ENCODE measurements around the gene TPGS2. TPM values are rescaled to one million over a fixed set of nuclear protein-coding genes. Genes with fewer than 3 reads are reported as not detected.
A peak's percentile ranks its signal among the peaks of the same experiment; 100 is the strongest.
"Not testable (repeated sequence)": the region's sequence is repeated elsewhere in the genome, so short reads cannot be mapped to it uniquely, and the experiment has no call there.

Gene TPGS2
- total and polyA plus RNA-seq, 11 donors: 12.5 to 67.6 (median 36.5) TPM

DNA sequence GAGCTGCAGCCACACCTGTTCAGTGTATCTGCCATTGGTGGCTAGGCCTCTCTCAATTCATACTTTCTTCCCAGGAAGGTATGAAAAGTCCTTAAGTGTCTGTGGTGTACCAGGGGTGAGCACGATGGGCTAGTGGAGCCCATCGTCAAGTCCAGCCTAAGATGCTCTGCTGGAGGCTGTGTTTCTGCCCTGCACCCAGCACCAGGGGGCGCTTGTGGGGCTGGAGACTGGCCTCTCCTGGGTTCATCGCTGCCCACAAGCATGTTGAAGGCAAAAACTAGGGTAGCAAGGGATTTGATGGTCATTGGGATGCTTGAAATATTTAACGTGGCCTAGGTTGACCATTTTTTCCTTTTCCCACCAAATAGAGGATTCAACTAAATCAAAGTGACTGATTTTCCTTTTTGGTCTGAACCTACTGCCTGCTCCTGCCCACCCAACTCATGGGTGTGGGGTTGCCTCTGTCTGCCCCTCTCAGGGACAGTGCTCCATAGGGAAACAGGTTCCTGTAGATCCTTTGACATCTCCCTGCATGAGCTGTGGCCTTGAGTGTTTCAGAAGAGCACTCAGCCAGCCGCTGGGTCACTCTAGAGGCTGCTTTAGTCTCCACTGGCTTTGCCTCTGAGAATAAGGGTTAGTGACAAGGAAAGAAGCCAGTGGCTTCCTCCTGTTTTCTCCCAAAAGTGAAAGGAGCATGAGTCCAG is 59.0 kb downstream of the TPGS2 start:
- DNase-seq: peak in 1 of 5 donors; percentile 33
- Histone ChIP-seq H3K27ac (peak overlapping the region in 1 of 12 donors; percentile 27), H3K4me1 (peaks cover 0 to 23% (median 1%) of the 10 kb centered on the region in 12 donors), H3K9me3 (no peaks in the 10 kb centered on the region), H3K4me3 (no peak overlapping the region), H3K27me3 (no peaks in the 10 kb centered on the region), H3K36me3 (peaks cover 0 to 33% (median 0%) of the 10 kb centered on the region in 9 donors)
- peak in 3 of 4 donors; percentile 24 to 33 (median 32) for ATAC-seq
- TF ChIP-seq, protein P1, sequence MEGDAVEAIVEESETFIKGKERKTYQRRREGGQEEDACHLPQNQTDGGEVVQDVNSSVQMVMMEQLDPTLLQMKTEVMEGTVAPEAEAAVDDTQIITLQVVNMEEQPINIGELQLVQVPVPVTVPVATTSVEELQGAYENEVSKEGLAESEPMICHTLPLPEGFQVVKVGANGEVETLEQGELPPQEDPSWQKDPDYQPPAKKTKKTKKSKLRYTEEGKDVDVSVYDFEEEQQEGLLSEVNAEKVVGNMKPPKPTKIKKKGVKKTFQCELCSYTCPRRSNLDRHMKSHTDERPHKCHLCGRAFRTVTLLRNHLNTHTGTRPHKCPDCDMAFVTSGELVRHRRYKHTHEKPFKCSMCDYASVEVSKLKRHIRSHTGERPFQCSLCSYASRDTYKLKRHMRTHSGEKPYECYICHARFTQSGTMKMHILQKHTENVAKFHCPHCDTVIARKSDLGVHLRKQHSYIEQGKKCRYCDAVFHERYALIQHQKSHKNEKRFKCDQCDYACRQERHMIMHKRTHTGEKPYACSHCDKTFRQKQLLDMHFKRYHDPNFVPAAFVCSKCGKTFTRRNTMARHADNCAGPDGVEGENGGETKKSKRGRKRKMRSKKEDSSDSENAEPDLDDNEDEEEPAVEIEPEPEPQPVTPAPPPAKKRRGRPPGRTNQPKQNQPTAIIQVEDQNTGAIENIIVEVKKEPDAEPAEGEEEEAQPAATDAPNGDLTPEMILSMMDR (IDR thresholded peaks at IDR 0.05): peak; percentile 23 to 49 (median 34)
- TF ChIP-seq POLR2A (IDR thresholded peaks at IDR 0.05): no peak
- intact Hi-C loops (cut with DNase I): loop anchor here in 2 of 10 donors (2.0 to 5.0 kb wide), 2 partner anchors 38 to 39 kb away; no protein-coding TSS in a partner anchor
- WGBS, 4 donors: 69 to 81% (median 74%) methylated on average over 6 of the region's 6 CpGs

DNA sequence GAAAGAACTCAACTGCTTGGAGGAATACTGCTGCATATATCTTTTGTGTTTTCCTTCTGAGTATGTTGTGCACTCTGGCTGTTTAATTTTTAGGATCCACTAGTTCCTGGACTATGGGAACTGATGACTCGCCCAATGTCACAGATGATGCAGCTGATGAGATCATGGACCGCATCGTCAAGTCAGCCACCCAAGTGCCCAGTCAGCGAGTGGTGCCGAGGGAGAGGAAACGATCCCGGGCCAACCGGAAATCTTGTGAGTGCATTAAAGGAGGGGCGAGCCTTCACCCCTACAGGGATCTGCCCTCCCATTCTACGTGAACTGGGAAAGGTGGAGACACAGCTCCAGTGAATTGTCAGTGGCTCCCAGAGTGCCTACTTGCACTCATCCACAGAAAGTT is 59.6 kb downstream of the TPGS2 start:
- intact Hi-C loops (cut with DNase I): loop anchor here in 1 of 10 donors (2.0 kb wide), 1 partner anchor 40 kb away; no protein-coding TSS in a partner anchor
- Histone ChIP-seq H3K27ac (no peak overlapping the region), H3K9me3 (no peaks in the 10 kb centered on the region), H3K4me3 (no peak overlapping the region), H3K27me3 (no peaks in the 10 kb centered on the region), H3K36me3 (peaks cover 0 to 29% (median 0%) of the 10 kb centered on the region in 9 donors), H3K4me1 (peaks cover 0 to 18% (median 1%) of the 10 kb centered on the region in 12 donors)
- DNase-seq: no peak
- 85 to 95% (median 89%) methylated on average over 10 of the region's 10 CpGs for WGBS, 4 donors
- TF ChIP-seq, protein P1 (IDR thresholded peaks at IDR 0.05): no peak
- ATAC-seq: no peak

DNA sequence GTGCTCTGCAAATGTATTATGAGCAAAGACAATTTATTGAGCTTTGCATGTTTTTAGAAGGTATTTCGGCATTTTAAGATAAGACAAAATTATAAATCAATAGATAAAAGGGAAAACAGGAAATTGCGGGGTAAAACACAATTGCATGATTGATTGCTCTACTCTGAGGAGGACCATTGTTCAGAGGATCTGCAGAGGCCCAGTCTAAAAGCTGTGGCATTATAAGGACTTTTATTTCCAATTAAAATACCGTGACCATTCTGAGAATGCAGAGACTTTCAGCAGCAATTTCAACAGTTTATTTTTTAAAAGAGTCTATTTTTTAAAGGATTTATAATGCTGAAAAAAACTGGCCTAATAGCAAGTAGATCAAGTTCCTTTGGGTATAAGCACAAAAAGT is 62.0 kb downstream of the TPGS2 start:
- no peak for ATAC-seq
- intact Hi-C loops (cut with DNase I): no loop called here

DNA sequence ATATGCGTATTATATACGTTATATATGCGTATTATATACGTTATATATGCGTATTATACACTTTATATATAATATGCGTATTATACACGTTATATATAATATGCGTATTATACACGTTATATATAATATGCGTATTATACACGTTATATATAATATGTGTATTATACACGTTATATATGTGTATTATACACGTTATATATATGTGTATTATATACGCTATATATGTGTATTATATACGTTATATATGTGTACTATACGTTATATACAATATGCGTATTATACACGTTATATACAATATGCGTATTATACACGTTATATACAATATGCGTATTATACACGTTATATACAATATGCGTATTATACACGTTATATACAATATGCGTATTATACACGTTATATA is 65.8 kb downstream of the TPGS2 start:
- H3K9me3 ChIP-seq; H3K27ac ChIP-seq; intact Hi-C loops (cut with DNase I); H3K4me3 ChIP-seq; ATAC-seq; DNase-seq; H3K27me3 ChIP-seq; H3K4me1 ChIP-seq: not testable (repeated sequence)
- peaks cover 0 to 46% (median 14%) of the 10 kb centered on the region in 9 donors for H3K36me3 ChIP-seq
- 94 to 95% (median 94%) methylated on average over 24 to 26 of the region's 26 CpGs for WGBS, 4 donors

More for the DNA sequence above, 62.0 kb downstream of the TPGS2 start:
- H3K27me3 ChIP-seq: no peaks in the 10 kb centered on the region
- no peak overlapping the region for H3K4me3 ChIP-seq
- no peaks in the 10 kb centered on the region for H3K9me3 ChIP-seq
- H3K36me3 ChIP-seq: peaks cover 0 to 43% (median 2%) of the 10 kb centered on the region in 9 donors
- no peak overlapping the region for H3K27ac ChIP-seq
- no peak for TF ChIP-seq POLR2A (IDR thresholded peaks at IDR 0.05)
- TF ChIP-seq, protein P1 (IDR thresholded peaks at IDR 0.05): no peak
- no peak for DNase-seq
- peaks cover 0 to 2% (median 0%) of the 10 kb centered on the region in 12 donors for H3K4me1 ChIP-seq
- 62 to 74% (median 68%) methylated on average over 3 of the region's 3 CpGs for WGBS, 4 donors

All from heart left ventricle (tissue), 16 donors.